ENCODE measurements around the gene MAN1A1.

DNA sequence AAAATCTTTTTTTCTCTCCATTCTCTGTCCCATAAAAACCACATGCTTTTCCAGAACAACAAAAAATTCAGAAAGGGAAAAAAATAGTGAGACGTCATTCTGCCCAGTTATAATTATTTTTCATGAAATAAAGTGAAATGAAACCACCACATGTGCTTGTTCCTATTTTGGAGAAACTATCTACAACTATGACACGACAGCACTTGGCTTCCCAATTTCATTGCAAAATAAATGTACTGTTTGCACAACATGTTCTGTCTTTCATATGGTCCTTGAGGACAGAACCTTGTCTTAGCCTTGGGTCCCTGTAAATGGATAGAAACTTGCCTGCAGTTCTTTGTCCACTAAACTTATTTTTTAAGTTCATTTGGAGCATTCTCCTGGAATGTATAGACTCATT is 5.6 kb upstream of the MAN1A1 start:
- TF ChIP-seq, protein P1, sequence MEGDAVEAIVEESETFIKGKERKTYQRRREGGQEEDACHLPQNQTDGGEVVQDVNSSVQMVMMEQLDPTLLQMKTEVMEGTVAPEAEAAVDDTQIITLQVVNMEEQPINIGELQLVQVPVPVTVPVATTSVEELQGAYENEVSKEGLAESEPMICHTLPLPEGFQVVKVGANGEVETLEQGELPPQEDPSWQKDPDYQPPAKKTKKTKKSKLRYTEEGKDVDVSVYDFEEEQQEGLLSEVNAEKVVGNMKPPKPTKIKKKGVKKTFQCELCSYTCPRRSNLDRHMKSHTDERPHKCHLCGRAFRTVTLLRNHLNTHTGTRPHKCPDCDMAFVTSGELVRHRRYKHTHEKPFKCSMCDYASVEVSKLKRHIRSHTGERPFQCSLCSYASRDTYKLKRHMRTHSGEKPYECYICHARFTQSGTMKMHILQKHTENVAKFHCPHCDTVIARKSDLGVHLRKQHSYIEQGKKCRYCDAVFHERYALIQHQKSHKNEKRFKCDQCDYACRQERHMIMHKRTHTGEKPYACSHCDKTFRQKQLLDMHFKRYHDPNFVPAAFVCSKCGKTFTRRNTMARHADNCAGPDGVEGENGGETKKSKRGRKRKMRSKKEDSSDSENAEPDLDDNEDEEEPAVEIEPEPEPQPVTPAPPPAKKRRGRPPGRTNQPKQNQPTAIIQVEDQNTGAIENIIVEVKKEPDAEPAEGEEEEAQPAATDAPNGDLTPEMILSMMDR (IDR thresholded peaks at IDR 0.05; ENCODE audit: control extremely low read depth in 1 of 3, insufficient read depth in 1 of 3, low read depth in 1 of 3, low read length in 3 of 3): no peak
- TF ChIP-seq GABPA (IDR thresholded peaks at IDR 0.05; ENCODE audit: borderline replicate concordance, insufficient read depth, low read length) (no peak), MAFK (IDR thresholded peaks at IDR 0.05; ENCODE audit: low read depth, low read length) (no peak), RAD21 (IDR thresholded peaks at IDR 0.05 in 1 of 2, conservative IDR thresholded peaks at IDR 0.05 in 1 of 2; ENCODE audit: low read depth in 2 of 2, low read length in 2 of 2) (no peak)
